CD4-positive, alpha-beta memory T cell (primary cell): ENCODE data around the gene MROH8. TPM values are rescaled to one million over a fixed set of nuclear protein-coding genes. Genes with fewer than 3 reads are reported as not detected.
"Not testable (repeated sequence)": the region's sequence is repeated elsewhere in the genome, so short reads cannot be mapped to it uniquely, and the experiment has no call there.

ENCODE experiments used
- CTCF ChIA-PET: fragments of 350-600 bp; sonication (Branson Sonifier 250); formaldehyde crosslinking; loops from one replicate; lab custom pipeline; 2021; ENCODE audit warnings: inconsistent platforms; ENCODE audit not compliant: partially characterized antibody; lab: Charles Lee
- POLR2A ChIA-PET: fragments of 350-600 bp; sonication (Branson Sonifier 250); formaldehyde crosslinking; loops from one replicate; lab custom pipeline; 2021; ENCODE audit not compliant: partially characterized antibody; lab: Charles Lee
- DNase-seq, 5 donors: peaks; one replicate each; pipeline versions ENCODE4 v3.0.0 to v3.0.0-alpha.2; 2020 to 2022; ENCODE audit warnings: mixed read lengths in 1 of 5
- H3K27ac ChIP-seq: one replicate; pipeline ENCODE4 v1.7.0; 2013; ENCODE audit warnings: low read depth, low read length
- H3K27me3 ChIP-seq: 2 replicates; pipeline ENCODE4 v1.7.0; 2013; ENCODE audit warnings: mild to moderate bottlenecking, low read length, moderate library complexity; ENCODE audit not compliant: insufficient read depth
- H3K36me3 ChIP-seq: 2 replicates; pipeline ENCODE4 v1.7.0; 2013; ENCODE audit warnings: mild to moderate bottlenecking, low read length, moderate library complexity; ENCODE audit not compliant: insufficient read depth
- H3K4me1 ChIP-seq: 2 replicates; pipeline ENCODE4 v1.7.0; 2013; ENCODE audit warnings: mild to moderate bottlenecking, low read length, moderate library complexity; ENCODE audit not compliant: insufficient read depth
- H3K4me3 ChIP-seq, 2 donors: one replicate each; pipeline ENCODE4 v1.7.0; 2013; ENCODE audit warnings: low read length in 2 of 2, mild to moderate bottlenecking in 1 of 2
- H3K9me3 ChIP-seq, 2 donors: one replicate each; pipeline ENCODE4 v1.7.0; 2013; ENCODE audit warnings: low read length in 2 of 2, control low read depth in 1 of 2; ENCODE audit not compliant: control insufficient read depth in 1 of 2
- H3K27ac Mint-ChIP-seq, 7 donors: one replicate each; pipeline ENCODE4 v1.8.0; 2020 to 2021; ENCODE audit warnings: mixed read lengths in 7 of 7, mild to moderate bottlenecking in 6 of 7, inconsistent platforms in 3 of 7, moderate library complexity in 3 of 7
- H3K27me3 Mint-ChIP-seq, 2 donors: one replicate each; pipeline ENCODE4 v1.8.0; 2020 to 2021; ENCODE audit warnings: mixed read lengths in 2 of 2
- H3K36me3 Mint-ChIP-seq, 2 donors: one replicate each; pipeline ENCODE4 v1.8.0; 2020 to 2021; ENCODE audit warnings: mixed read lengths in 2 of 2, inconsistent platforms in 1 of 2, mild to moderate bottlenecking in 1 of 2
- H3K4me1 Mint-ChIP-seq, 4 donors: one replicate each; pipeline ENCODE4 v1.8.0; 2020 to 2021; ENCODE audit warnings: mixed read lengths in 4 of 4, mild to moderate bottlenecking in 1 of 4
- H3K4me3 Mint-ChIP-seq, 8 donors: one replicate each; pipeline ENCODE4 v1.8.0; 2020 to 2021; ENCODE audit warnings: mixed read lengths in 8 of 8, mild to moderate bottlenecking in 7 of 8, moderate library complexity in 6 of 8, inconsistent platforms in 3 of 8
- H3K9me3 Mint-ChIP-seq, 8 donors: one replicate each; pipeline ENCODE4 v1.8.0; 2020 to 2021; ENCODE audit warnings: mixed read lengths in 8 of 8, mild to moderate bottlenecking in 5 of 8, inconsistent platforms in 3 of 8, moderate library complexity in 1 of 8
- intact Hi-C: fragments of 100-400 bp; cut with micrococcal nuclease; formaldehyde crosslinking; loops from one replicate; pipeline ENCODE4 v1.15.1; 2023
- polyA plus RNA-seq, 2 donors: library from polyadenylated mRNA; unstranded; fragments of 300-500 nt; fragmentation: Illumina TruSeq; gene quantifications; one replicate each; pipeline ENCODE4 v1.2.3, GENCODE V29; 2021
- total RNA-seq, 2 experiments: library from RNA; stranded (reverse); gene quantifications; one replicate each; pipeline ENCODE4 v1.2.3, GENCODE V29; 2021

The MROH8 gene
- total and polyA plus RNA-seq, 4 experiments from 2014 or later = 1.00 to 1.5 (median 1.4) TPM

- Mint-ChIP-seq H3K4me1 (no peaks in the 10 kb centered on the region), H3K27ac (no peak overlapping the region), H3K36me3 (no peaks in the 10 kb centered on the region), H3K9me3 (no peaks in the 10 kb centered on the region), H3K27me3 (no peaks in the 10 kb centered on the region), H3K4me3 (no peak overlapping the region)
- ChIA-PET CTCF (interaction anchor here (1.0 to 1.2 kb wide), 2 partner anchors 9 to 37 kb away, joined by 3 read pairs; no protein-coding TSS in a partner anchor), POLR2A (no interaction called here)
- Histone ChIP-seq H3K27ac (no peak overlapping the region), H3K36me3 (no peaks in the 10 kb centered on the region), H3K27me3 (no peaks in the 10 kb centered on the region), H3K4me3 (no peak overlapping the region), H3K4me1 (no peaks in the 10 kb centered on the region), H3K9me3 (no peaks in the 10 kb centered on the region)
- DNase-seq = no peak
- intact Hi-C loops = no loop called here
These were observed 23.4 kb downstream of the MROH8 start for GRCh38 chr20:37155987-37156386.

GRCh38 chr20:37154684-37155298, 24.6 kb downstream of the MROH8 start:
- Histone ChIP-seq H3K9me3 (no peaks in the 10 kb centered on the region), H3K4me3 (no peak overlapping the region), H3K27ac (no peak overlapping the region), H3K4me1 (no peaks in the 10 kb centered on the region), H3K27me3 (no peaks in the 10 kb centered on the region), H3K36me3 (no peaks in the 10 kb centered on the region)
- ChIA-PET POLR2A (no interaction called here), CTCF (interaction anchor here (1.2 kb wide), 1 partner anchor 8 kb away, joined by 3 read pairs; no protein-coding TSS in a partner anchor)
- Mint-ChIP-seq H3K4me1 (no peaks in the 10 kb centered on the region), H3K27ac (no peak overlapping the region), H3K9me3 (peaks cover 0 to 3% (median 0%) of the 10 kb centered on the region in 8 donors), H3K4me3 (no peak overlapping the region), H3K36me3 (no peaks in the 10 kb centered on the region), H3K27me3 (no peaks in the 10 kb centered on the region)
- no peak for DNase-seq
- intact Hi-C loops = no loop called here

GRCh38 chr20:37152284-37152683, 27.1 kb downstream of the MROH8 start:
- POLR2A ChIA-PET = no interaction called here
- Mint-ChIP-seq H3K9me3 (peaks cover 0 to 3% (median 0%) of the 10 kb centered on the region in 8 donors), H3K27ac (no peak overlapping the region), H3K4me1 (no peaks in the 10 kb centered on the region), H3K27me3 (no peaks in the 10 kb centered on the region), H3K36me3 (no peaks in the 10 kb centered on the region), H3K4me3 (no peak overlapping the region)
- H3K9me3 ChIP-seq = no peaks in the 10 kb centered on the region
- no peaks in the 10 kb centered on the region for H3K27me3 ChIP-seq
- no peak for DNase-seq
- no peak overlapping the region for H3K27ac ChIP-seq
- H3K36me3 ChIP-seq = no peaks in the 10 kb centered on the region
- no peak overlapping the region for H3K4me3 ChIP-seq
- H3K4me1 ChIP-seq = no peaks in the 10 kb centered on the region
- CTCF ChIA-PET = no interaction called here
- intact Hi-C loops = no loop called here

GRCh38 chr20:37151529-37151928, 27.8 kb downstream of the MROH8 start:
- Mint-ChIP-seq H3K27me3 (no peaks in the 10 kb centered on the region), H3K4me3 (no peak overlapping the region), H3K27ac (no peak overlapping the region), H3K4me1 (no peaks in the 10 kb centered on the region), H3K9me3 (peaks cover 0 to 3% (median 0%) of the 10 kb centered on the region in 8 donors), H3K36me3 (no peaks in the 10 kb centered on the region)
- H3K36me3 ChIP-seq = no peaks in the 10 kb centered on the region
- intact Hi-C loops = no loop called here
- H3K27ac ChIP-seq = no peak overlapping the region
- no peak overlapping the region for H3K4me3 ChIP-seq
- POLR2A ChIA-PET = no interaction called here
- H3K9me3 ChIP-seq = no peaks in the 10 kb centered on the region
- no peak for DNase-seq
- CTCF ChIA-PET = no interaction called here
- H3K4me1 ChIP-seq = no peaks in the 10 kb centered on the region
- H3K27me3 ChIP-seq = no peaks in the 10 kb centered on the region

- H3K27ac Mint-ChIP-seq, H3K36me3 Mint-ChIP-seq, H3K27ac ChIP-seq, H3K4me3 ChIP-seq, H3K4me3 Mint-ChIP-seq, POLR2A ChIA-PET, H3K27me3 Mint-ChIP-seq, H3K36me3 ChIP-seq, H3K9me3 Mint-ChIP-seq, DNase-seq, H3K9me3 ChIP-seq, H3K27me3 ChIP-seq, CTCF ChIA-PET, H3K4me1 ChIP-seq, H3K4me1 Mint-ChIP-seq, intact Hi-C loops: not testable (repeated sequence)
These were observed 28.5 kb downstream of the MROH8 start for GRCh38 chr20:37150864-37151263.

- H3K9me3 Mint-ChIP-seq = peaks cover 0 to 5% (median 0%) of the 10 kb centered on the region in 8 donors
- Histone ChIP-seq H3K4me1 (no peaks in the 10 kb centered on the region), H3K36me3 (no peaks in the 10 kb centered on the region), H3K9me3 (no peaks in the 10 kb centered on the region), H3K4me3 (no peak overlapping the region), H3K27me3 (no peaks in the 10 kb centered on the region), H3K27ac (no peak overlapping the region)
- no peaks in the 10 kb centered on the region for H3K36me3 Mint-ChIP-seq
- CTCF ChIA-PET = no interaction called here
- H3K4me1 Mint-ChIP-seq = no peaks in the 10 kb centered on the region
- no peak overlapping the region for H3K4me3 Mint-ChIP-seq
- H3K27me3 Mint-ChIP-seq = no peaks in the 10 kb centered on the region
- POLR2A ChIA-PET = no interaction called here
- intact Hi-C loops = no loop called here
- no peak for DNase-seq
- H3K27ac Mint-ChIP-seq = peak overlapping the region in 1 of 7 donors; percentile 11
These were observed 32.1 kb downstream of the MROH8 start for GRCh38 chr20:37147250-37147649.

GRCh38 chr20:37144856-37145404, 34.4 kb downstream of the MROH8 start:
- no peak for DNase-seq
- Mint-ChIP-seq H3K36me3 (no peaks in the 10 kb centered on the region), H3K4me3 (no peak overlapping the region)

More at GRCh38 chr20:37144856-37145404, 34.4 kb downstream of the MROH8 start:
- Histone ChIP-seq H3K4me1 (no peaks in the 10 kb centered on the region), H3K4me3 (no peak overlapping the region), H3K9me3 (no peaks in the 10 kb centered on the region), H3K27me3 (no peaks in the 10 kb centered on the region), H3K36me3 (no peaks in the 10 kb centered on the region), H3K27ac (no peak overlapping the region)
- Mint-ChIP-seq H3K9me3 (peaks cover 0 to 2% (median 0%) of the 10 kb centered on the region in 8 donors), H3K4me1 (no peaks in the 10 kb centered on the region), H3K27ac (no peak overlapping the region), H3K27me3 (no peaks in the 10 kb centered on the region)
- intact Hi-C loops = no loop called here
- CTCF ChIA-PET = interaction anchor here (0.5 to 1.2 kb wide), 2 partner anchors 24 to 47 kb away, joined by 3 to 4 read pairs; no protein-coding TSS in a partner anchor
- POLR2A ChIA-PET = no interaction called here
